HUES64 (cell line): Measurements from ENCODE around the gene KIDINS220.

ENCODE experiments used
- H3K27ac ChIP-seq: 2 replicates; pipeline ENCODE4 v1.7.0; 2013; ENCODE audit warnings: low read depth, low read length, inconsistent platforms
- H3K27me3 ChIP-seq: 2 replicates; pipeline ENCODE4 v1.6.1; 2013; ENCODE audit warnings: mild to moderate bottlenecking, low read length; ENCODE audit not compliant: insufficient read depth
- H3K36me3 ChIP-seq: 2 replicates; pipeline ENCODE4 v1.6.1; 2013; ENCODE audit warnings: mild to moderate bottlenecking, low read length; ENCODE audit not compliant: insufficient read depth
- H3K4me1 ChIP-seq: 2 replicates; pipeline ENCODE4 v1.6.1; 2013; ENCODE audit warnings: mild to moderate bottlenecking, low read length, moderate library complexity; ENCODE audit not compliant: insufficient read depth
- H3K4me3 ChIP-seq: 2 replicates; pipeline ENCODE4 v1.5.1; 2013; ENCODE audit warnings: mild to moderate bottlenecking, low read length, moderate library complexity
- H3K9ac ChIP-seq: 2 replicates; pipeline ENCODE4 v1.6.1; 2013; ENCODE audit warnings: mild to moderate bottlenecking, low read depth, low read length
- H3K9me3 ChIP-seq: 2 replicates; pipeline ENCODE4 v1.6.1; 2013; ENCODE audit warnings: low read depth, low read length; ENCODE audit not compliant: insufficient read depth
- WGBS: fragments of 150-250, 120-280 bp; methylation state at CpG from one replicate; pipeline ENCODE4 v1.1.7; 2013; ENCODE audit warnings: missing lambda C conversion rate; 5-methylcytosine and 5-hydroxymethylcytosine counted together

KIDINS220 gene

DNA sequence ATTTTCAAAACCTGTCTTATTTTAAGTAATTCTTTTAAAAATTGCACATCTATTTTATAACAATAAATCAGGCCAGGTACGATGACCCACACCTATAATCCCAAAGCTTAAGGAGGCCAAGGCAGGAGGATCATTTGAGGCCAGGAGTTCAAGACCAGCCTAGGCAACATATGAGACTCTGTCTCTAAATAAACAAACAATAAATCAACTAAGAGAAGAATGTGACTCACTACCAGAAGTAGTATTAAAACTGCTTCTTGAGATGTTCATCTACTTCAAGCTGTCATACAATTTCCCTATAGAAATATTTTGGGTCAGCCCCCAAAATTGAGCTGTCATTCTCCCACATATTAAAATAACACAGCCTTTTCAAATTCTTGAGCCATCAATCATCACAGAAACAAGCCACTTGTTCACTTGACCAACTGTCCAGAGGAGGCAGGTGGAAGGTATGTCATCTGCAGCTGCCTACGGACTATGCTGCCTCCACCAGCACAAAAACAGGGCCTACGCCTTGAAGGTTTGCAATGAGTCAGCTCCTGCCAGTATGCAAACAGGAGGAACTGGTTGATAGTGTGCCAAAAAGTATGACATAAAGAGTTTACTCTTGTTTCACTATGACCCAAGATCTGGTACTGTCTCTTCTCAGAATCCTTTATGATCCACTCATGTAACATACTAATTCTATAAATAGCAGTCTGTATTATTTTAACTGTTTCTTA is 33.6 kb downstream of the KIDINS220 start:
- 98% methylated on average over 3 of the region's 3 CpGs for WGBS
- Histone ChIP-seq H3K9ac (no peak overlapping the region), H3K27ac (no peak overlapping the region)

GRCh38 chr2:8802741-8803140 is 34.7 kb downstream of the KIDINS220 start:
- Histone ChIP-seq H3K27ac (no peak overlapping the region), H3K27me3 (no peaks in the 10 kb centered on the region), H3K9ac (no peak overlapping the region), H3K4me1 (no peaks in the 10 kb centered on the region), H3K4me3 (no peak overlapping the region), H3K36me3 (peaks cover 31% of the 10 kb centered on the region), H3K9me3 (no peaks in the 10 kb centered on the region)
- WGBS = 97% methylated on average over 3 of the region's 3 CpGs

More for the DNA sequence above, 33.6 kb downstream of the KIDINS220 start:
- H3K36me3 ChIP-seq = peaks cover 25% of the 10 kb centered on the region
- no peaks in the 10 kb centered on the region for H3K4me1 ChIP-seq
- H3K4me3 ChIP-seq = no peak overlapping the region
- H3K27me3 ChIP-seq = no peaks in the 10 kb centered on the region
- no peaks in the 10 kb centered on the region for H3K9me3 ChIP-seq

GRCh38 chr2:8800821-8801220 is 36.6 kb downstream of the KIDINS220 start:
- Histone ChIP-seq H3K36me3 (peaks cover 27% of the 10 kb centered on the region), H3K4me3 (no peak overlapping the region), H3K4me1 (no peaks in the 10 kb centered on the region), H3K9me3 (no peaks in the 10 kb centered on the region), H3K27me3 (no peaks in the 10 kb centered on the region), H3K27ac (no peak overlapping the region), H3K9ac (no peak overlapping the region)
- 88% methylated on average over 3 of the region's 4 CpGs for WGBS

- Histone ChIP-seq H3K36me3 (peaks cover 21% of the 10 kb centered on the region), H3K9me3 (no peaks in the 10 kb centered on the region), H3K27ac (no peak overlapping the region), H3K4me3 (no peak overlapping the region), H3K4me1 (no peaks in the 10 kb centered on the region), H3K9ac (no peak overlapping the region), H3K27me3 (no peaks in the 10 kb centered on the region)
- 97% methylated on average over 3 of the region's 5 CpGs for WGBS
Measured at GRCh38 chr2:8800218-8800617, 37.2 kb downstream of the KIDINS220 start.

- Histone ChIP-seq H3K9me3 (no peaks in the 10 kb centered on the region), H3K36me3 (peaks cover 24% of the 10 kb centered on the region), H3K9ac (no peak overlapping the region), H3K4me3 (no peak overlapping the region), H3K27ac (no peak overlapping the region), H3K27me3 (no peaks in the 10 kb centered on the region), H3K4me1 (no peaks in the 10 kb centered on the region)
- WGBS = 92% methylated on average over 2 of the region's 2 CpGs
Measured at GRCh38 chr2:8799004-8799403, 38.4 kb downstream of the KIDINS220 start.

GRCh38 chr2:8798393-8798792 is 39.0 kb downstream of the KIDINS220 start:
- 98% methylated on average over 2 of the region's 2 CpGs for WGBS
- no peak overlapping the region for H3K9ac ChIP-seq
- H3K27ac ChIP-seq = no peak overlapping the region
- no peaks in the 10 kb centered on the region for H3K4me1 ChIP-seq
- H3K36me3 ChIP-seq = peaks cover 28% of the 10 kb centered on the region
- H3K4me3 ChIP-seq = no peak overlapping the region
- H3K9me3 ChIP-seq = no peaks in the 10 kb centered on the region
- no peaks in the 10 kb centered on the region for H3K27me3 ChIP-seq

- peaks cover 31% of the 10 kb centered on the region for H3K36me3 ChIP-seq
- no CpG with 5 or more reads among the region's 2 CpGs for WGBS
- H3K27ac ChIP-seq = no peak overlapping the region
Measured at GRCh38 chr2:8797682-8798081, 39.7 kb downstream of the KIDINS220 start.

GRCh38 chr2:8796878-8797550 is 40.4 kb downstream of the KIDINS220 start:
- Histone ChIP-seq H3K36me3 (peaks cover 31% of the 10 kb centered on the region), H3K27ac (no peak overlapping the region), H3K9me3 (no peaks in the 10 kb centered on the region), H3K9ac (no peak overlapping the region), H3K4me3 (no peak overlapping the region), H3K4me1 (no peaks in the 10 kb centered on the region), H3K27me3 (no peaks in the 10 kb centered on the region)
- WGBS = 94% methylated on average over 6 of the region's 6 CpGs

More at GRCh38 chr2:8797682-8798081, 39.7 kb downstream of the KIDINS220 start:
- Histone ChIP-seq H3K4me1 (no peaks in the 10 kb centered on the region), H3K4me3 (no peak overlapping the region), H3K9me3 (no peaks in the 10 kb centered on the region), H3K9ac (no peak overlapping the region), H3K27me3 (no peaks in the 10 kb centered on the region)

DNA sequence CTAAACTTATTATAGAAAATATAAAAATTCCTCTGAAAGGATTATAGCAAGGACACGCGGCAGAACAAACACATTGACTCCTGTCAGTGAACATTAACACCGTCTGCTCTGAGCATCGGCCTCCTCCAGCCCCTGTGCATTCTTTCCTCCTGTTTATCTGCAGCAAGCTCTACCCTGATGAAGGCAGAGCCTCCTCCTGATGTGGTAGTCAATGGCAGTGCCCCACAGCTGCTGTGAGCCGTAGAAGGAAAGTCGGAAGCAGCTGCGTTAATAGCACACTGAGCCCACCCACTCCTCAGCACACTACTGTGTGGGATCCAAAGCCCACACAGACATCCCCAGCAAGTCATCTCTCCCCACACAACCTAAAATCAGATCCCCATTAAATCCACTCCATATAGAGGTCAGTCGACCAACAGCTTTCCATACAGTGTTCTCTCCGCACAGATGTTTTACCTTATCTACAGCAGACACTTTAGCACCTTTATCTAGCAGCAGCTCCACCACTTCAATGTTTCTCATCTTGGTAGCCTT is 41.0 kb downstream of the KIDINS220 start:
- H3K36me3 ChIP-seq = peaks cover 32% of the 10 kb centered on the region
- H3K4me3 ChIP-seq = no peak overlapping the region
- no peaks in the 10 kb centered on the region for H3K27me3 ChIP-seq
- no peak overlapping the region for H3K27ac ChIP-seq
- H3K9me3 ChIP-seq = no peaks in the 10 kb centered on the region
- no peaks in the 10 kb centered on the region for H3K4me1 ChIP-seq
- 93% methylated on average over 9 of the region's 9 CpGs for WGBS
- no peak overlapping the region for H3K9ac ChIP-seq

- Histone ChIP-seq H3K4me1 (no peaks in the 10 kb centered on the region), H3K27me3 (no peaks in the 10 kb centered on the region), H3K9me3 (no peaks in the 10 kb centered on the region), H3K27ac (no peak overlapping the region), H3K36me3 (peaks cover 42% of the 10 kb centered on the region), H3K4me3 (no peak overlapping the region), H3K9ac (no peak overlapping the region)
- WGBS = 93% methylated on average over 8 of the region's 8 CpGs
Measured at GRCh38 chr2:8794923-8795825, 42.2 kb downstream of the KIDINS220 start.

DNA sequence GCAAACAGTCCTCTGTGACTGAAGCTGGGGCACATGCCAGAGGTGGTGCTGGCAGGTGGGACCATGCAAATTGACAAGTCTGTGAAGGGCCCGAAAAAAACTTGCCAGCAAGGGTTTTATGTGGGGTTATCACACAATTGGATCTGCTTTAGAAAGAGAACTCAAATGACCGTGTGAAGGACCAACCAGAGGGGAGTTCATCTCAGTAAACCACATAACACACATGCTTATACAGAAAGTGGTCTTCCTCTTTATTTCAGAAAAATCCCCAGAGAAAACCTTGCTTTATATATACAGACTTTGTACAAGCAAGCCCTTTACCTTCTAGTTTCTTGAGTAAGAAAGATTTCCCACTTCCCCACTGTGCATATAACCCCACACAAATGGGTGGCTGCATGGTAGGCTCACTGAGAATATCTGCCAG is 46.7 kb downstream of the KIDINS220 start:
- 94% methylated on average over 2 of the region's 2 CpGs for WGBS

More for the DNA sequence above, 46.7 kb downstream of the KIDINS220 start:
- Histone ChIP-seq H3K27ac (no peak overlapping the region), H3K9me3 (no peaks in the 10 kb centered on the region), H3K4me3 (no peak overlapping the region), H3K36me3 (peaks cover 52% of the 10 kb centered on the region), H3K27me3 (no peaks in the 10 kb centered on the region), H3K9ac (no peak overlapping the region), H3K4me1 (no peaks in the 10 kb centered on the region)
